GM19463 (cell line): ENCODE data around the gene SPIRE1.
"Not testable (repeated sequence)": the region's sequence is repeated elsewhere in the genome, so short reads cannot be mapped to it uniquely, and the experiment has no call there.

Experiments
- ATAC-seq: cut with Tn5 transposase; IDR thresholded peaks from one replicate; pipeline ENCODE4 v1.9.1; 2021; ENCODE audit warnings: mild to moderate bottlenecking, moderate library complexity; ENCODE audit not compliant: unreplicated experiment

The SPIRE1 gene

DNA sequence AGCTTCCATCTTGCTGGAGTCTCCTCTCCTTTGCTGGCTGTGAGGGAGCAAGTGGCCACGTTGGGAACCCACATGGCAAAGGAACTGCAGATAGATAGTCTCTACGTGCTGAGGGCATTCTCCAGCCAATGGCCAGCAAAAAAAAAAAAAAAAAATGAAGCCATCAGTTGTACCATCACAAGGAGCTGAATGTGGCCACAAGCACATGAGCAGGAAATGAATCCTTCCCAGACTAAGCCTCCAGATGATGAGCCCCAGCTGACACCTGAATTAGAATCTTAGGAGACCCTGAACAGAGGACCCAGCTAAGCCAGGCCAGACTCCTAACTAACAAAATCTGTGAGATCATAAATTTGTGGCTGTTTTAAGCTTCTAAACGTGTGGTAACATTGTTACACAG, 57.9 kb downstream of the SPIRE1 start:
- ATAC-seq: no peak

DNA sequence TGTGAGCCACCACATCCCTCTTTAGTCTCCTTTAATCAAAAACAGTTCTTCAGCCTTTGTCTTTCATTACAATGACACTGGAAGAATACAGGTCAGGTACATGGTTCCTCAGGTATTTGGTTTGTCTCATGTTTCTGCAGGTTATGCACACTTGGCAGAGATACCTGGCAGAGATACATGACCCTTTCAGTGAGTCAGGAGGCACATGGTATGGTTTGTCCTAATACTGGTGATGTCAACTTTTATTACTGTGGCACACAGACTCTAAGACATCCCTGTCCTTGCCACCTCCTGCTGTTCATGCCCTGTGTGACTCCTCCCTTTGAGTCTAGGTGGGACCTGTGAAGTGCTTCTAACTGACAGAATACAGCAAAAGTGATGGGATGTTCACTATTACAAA, 58.4 kb downstream of the SPIRE1 start:
- ATAC-seq: no peak

DNA sequence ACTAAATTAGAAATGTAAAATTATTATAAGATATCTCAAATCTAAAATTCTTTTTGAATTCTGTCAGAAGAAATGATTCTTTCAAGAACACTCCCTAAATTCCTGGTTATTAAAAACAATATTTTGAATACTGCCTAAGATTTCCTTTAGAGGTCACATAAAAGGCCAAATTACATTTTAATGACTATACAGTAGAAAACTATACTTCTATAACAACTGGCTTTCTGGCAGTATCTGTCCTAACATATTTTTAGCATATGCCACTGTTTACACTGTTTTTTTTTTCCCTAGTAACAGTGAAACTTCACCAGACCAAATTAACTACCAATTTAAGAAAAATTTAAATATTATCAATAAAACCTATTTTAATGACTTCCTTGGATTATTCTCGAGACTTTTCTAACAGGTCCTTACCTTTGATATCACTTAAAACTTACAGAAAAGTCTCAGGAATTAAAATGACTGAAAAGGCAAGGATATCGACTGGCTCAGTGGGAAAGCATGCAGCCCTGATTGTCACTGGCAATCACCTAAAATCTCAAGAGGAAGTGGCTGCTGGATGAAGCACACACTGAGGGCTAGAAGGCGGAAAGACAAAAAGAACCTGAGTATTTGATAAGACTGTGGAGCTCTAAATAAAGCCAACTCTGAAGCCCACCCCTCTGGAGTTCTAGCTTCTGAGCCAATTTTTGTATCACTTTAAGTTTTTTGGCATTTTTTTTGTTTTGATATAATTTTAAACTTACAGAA, 59.6 kb downstream of the SPIRE1 start:
- no peak for ATAC-seq

DNA sequence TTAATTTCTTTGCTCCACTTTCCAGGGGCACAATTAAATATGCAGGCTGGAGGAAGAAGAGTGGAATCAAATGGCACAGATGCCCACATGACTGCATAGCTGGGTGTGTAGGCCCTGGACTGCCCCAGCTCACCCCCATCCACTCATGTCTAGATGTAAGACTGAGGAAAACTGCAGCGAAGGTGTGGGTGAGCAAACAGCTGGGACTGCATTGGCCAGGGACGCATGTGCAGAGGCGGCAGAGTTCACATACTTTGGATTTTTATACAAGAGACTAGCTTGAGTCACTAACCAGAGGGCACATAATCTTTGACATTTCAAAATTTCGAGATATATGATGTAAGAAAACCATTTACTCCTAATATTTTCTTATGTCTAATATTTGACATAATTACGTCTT, 60.1 kb downstream of the SPIRE1 start:
- ATAC-seq: no peak

DNA sequence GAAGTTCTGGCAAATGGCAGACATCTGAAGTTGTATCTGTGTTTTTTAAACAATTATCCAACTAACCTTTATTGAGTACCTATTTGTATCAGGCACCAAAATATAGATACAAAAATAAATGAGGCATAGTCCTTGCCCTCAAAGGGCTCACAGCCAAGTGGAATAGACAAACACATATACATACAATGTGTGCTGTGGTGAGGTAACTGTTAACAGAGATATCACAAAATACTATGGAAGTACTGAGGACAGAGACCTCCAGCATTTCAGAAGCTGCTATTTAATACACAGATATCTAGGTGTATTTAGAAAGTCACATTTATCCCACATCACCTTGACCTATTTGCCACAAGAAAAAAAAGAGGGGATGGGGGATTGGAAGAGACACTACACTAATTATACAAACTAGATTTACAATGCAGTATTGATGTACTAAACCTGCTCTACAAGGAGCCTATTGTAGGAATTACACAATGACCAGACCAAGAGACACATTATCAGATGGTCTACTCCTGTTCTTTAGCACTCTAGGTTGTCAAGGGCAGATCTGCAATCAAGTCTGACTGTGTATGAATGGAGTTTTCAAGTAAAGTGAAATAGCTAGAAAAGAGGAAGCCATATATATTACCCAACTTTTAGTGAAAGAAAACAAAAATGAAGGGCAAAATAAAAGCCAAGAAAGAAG, 62.2 kb downstream of the SPIRE1 start:
- ATAC-seq: no peak

- ATAC-seq: no peak
Observed at GRCh38 chr18:12593866-12594265, 64.0 kb downstream of the SPIRE1 start.

- no peak for ATAC-seq
Observed at GRCh38 chr18:12592597-12593127, 65.2 kb downstream of the SPIRE1 start.

DNA sequence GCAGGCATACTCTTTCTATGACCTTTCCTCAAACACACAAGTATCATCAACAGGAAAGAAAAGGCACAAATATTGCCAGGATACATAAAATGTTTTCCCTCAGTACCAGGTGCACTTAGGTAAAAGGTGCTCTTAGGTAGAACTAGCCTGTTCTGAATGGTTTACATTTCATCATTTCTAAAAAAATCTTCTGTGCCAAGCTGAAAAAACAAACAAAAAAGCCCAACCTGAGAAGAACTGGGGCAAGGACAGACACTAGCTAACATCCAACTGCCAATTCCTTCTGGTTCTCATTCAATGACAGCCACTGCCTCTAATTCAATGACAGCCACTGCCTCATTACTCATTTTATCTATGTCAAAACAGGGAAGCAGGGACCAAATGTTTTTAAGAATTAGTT, 68.5 kb downstream of the SPIRE1 start:
- no peak for ATAC-seq

DNA sequence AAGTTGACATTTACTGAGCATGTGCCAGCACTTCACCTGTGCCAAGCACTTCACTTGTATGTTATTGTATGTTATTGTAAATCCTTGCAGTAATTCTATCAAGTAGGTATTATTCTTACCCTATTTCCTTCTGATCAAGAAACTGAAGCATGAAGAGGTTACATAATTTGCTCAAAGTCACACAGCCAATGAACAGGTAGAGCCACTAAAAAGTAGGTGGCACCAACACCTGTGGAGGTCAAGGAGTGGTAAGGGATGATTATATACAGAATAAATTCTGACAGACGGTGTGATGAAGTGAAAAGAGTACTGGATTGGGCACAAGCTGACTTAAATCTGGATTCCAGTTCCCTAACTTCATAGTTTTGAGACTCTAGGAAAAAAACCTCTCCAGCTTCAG, 71.0 kb downstream of the SPIRE1 start:
- ATAC-seq: no peak

DNA sequence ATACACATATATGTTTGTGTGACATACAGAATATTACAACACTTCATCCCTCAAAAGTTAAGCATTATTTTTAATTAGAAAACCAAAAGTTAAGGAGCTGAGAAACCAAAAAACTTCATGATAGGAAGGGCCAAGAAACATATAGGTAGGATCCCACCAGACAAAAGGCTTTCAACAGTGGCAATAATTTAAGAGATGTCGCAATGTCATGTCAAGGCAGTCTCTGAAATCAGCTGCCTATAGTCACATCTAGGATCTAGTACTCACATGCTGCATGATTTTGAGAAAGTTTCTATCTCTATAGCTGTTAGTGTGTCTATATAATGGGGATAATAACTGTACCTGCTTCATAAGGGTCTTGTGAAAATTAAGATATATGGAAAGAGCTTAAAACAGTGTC, 72.7 kb downstream of the SPIRE1 start:
- no peak for ATAC-seq

- ATAC-seq: no peak
Observed at GRCh38 chr18:12580630-12581342, 77.1 kb downstream of the SPIRE1 start.

DNA sequence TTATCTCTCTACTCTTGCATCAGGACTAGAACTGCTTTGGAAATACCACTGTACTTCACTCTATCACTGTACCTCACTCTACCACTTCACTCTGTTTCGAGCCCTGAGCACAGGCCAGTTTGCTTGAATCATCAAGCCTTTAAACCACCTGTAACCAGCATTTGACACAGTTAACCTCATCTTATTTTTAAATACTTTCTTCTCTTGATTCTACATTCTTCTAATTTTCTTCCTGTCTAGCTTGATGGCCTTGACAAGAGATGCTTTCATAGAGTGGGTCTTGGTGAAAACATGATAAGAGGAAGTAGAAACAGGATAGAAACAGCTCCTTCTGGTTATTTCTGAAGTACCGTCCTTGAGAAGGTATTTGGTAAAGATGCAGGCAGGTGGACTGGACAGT, 78.1 kb downstream of the SPIRE1 start:
- ATAC-seq: no peak

DNA sequence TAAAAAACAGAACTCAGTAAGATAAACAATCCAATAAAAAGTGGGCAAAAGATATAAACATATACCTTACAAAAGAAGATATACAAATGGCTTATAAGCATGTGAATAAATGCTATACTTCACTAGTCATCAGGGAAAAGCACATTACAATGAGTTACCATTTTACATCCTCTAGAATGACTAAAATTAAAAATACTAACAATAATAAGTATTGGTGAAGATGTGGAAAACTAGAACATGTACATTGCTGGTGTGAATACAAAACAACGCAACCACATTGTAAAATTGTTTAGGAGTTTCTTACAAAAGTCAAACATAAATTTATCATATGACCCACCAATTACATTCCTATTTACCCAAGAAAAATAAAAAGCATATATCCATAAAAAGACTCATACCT, 80.1 kb downstream of the SPIRE1 start:
- no peak for ATAC-seq

DNA sequence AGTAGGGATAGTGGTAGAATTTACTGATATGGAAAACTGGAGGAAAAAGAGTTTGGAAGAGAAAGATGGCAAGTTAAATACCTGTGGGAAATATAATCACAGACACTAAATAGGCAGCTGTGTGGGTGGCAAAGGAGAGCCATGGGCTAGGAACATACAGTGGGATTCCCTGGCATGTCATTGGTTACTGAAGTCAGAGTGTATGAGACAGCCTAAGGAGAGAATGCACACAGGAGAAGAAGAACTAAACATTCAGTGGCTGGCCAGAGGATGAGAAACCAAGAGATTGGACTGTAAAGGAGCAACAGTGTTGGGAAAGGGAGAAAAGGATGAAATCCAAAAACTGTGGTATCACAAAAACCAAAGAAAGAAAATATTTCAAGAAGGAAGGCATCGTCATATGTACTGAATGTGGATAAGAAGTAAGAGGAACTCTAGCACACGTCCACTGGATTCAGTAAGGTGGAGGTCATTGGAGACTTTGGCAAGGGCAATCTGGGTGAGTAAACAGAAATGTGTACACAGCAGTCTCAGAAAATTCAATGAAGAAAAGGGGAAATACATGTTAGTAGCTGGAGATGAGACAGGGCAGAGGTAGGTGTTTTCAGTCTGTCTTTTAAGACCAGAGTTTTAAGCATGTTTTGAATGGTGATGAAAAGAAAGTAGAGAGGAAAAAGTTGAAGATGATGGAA, 83.3 kb downstream of the SPIRE1 start:
- ATAC-seq: no peak

GRCh38 chr18:12571630-12572029, 86.3 kb downstream of the SPIRE1 start:
- ATAC-seq: no peak

GRCh38 chr18:12569791-12570190, 88.1 kb downstream of the SPIRE1 start:
- ATAC-seq: no peak

DNA sequence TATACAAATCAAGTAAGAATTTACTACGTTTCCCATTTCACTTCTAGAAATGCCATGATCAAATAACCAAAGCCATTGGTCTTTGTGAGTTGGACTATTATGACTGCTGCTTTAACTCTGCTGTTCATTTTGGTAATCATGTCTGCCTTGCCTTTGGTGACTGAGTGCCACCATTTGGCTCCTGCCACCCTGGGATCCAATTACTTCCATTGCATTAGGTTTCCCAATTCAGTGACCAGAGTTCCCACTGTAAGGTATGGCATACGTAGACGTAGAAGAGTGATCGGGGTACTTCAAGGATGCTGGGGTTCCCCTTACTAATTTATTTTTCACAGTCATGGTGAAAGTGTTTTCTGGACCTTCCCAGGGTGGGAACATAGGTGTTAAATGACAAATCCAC, 90.1 kb downstream of the SPIRE1 start:
- no peak for ATAC-seq

- no peak for ATAC-seq
Observed at GRCh38 chr18:12564861-12565260, 93.0 kb downstream of the SPIRE1 start.

DNA sequence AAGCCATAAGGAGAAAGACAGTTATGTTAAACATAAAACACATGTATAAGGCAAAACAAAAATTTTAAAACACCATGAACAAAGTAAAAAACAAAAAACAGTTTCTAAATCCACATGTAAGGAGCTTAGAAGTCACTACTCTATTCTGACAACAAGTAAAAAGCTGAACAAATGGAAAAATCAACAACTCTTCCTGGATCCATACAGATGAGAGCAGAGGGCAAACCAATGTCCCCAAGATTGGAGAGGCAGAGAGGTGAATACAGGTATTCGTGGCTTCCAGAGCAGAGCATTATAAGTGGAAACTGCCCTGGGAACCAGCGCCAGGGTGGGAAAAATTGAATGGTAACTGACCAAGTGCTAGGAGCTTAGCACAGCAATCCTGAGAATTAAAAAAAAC, 93.5 kb downstream of the SPIRE1 start:
- no peak for ATAC-seq

- ATAC-seq: not testable (repeated sequence)
Observed at GRCh38 chr18:12560600-12560999, 97.3 kb downstream of the SPIRE1 start.

DNA sequence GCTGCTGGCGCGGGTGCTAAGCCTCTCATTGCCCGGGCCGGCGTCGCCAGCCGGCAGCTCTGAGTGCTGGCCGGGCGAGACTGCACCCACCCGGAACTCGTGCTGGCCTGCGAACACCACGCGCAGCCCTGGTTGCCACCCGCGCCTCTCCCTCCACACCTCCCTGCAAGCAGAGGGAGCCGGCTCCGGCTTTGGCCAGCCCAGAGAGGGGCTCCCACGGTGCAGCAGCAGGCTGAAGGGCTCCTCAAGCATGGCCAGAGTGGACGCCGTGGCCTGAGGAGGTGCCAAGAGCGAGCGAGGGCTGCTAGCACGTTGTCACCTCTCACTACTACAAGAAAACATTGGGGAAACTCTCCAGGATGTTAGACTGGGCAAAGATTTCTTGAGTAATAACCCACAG, 98.6 kb downstream of the SPIRE1 start:
- no peak for ATAC-seq
